ENCODE data around the gene CTNND2.

- TF ChIP-seq EZH2 (IDR thresholded peaks at IDR 0.05; ENCODE audit: borderline replicate concordance, low read depth, low read length, poor library complexity, severe bottlenecking) = no peak
- no peak for TF ChIP-seq CTCF (conservative IDR thresholded peaks at IDR 0.05; ENCODE audit: low read depth, low read length)
Measured at GRCh38 chr5:11547730-11548129, 356.5 kb downstream of the CTNND2 start.

Measured in A673 (cell line).